Cardiac muscle cell (in vitro differentiated cells and primary cell): Measurements from ENCODE around the gene MARCHF4. TPM values are rescaled to one million over a fixed set of nuclear protein-coding genes. Genes with fewer than 3 reads are reported as not detected.

ENCODE experiments used
- DNase-seq, 2 donors: peaks; one replicate each; pipeline versions ENCODE4 v3.0.0 to v3.0.0-alpha.2; 2010 to 2017; ENCODE audit warnings: low read depth in 1 of 2, low spot score in 1 of 2
- H3K27ac ChIP-seq: fragments of 200-600 bp; sonication (generic); 2 replicates; pipeline ENCODE4 v1.5.1; 2016
- H3K27me3 ChIP-seq: fragments of 200-600 bp; sonication (generic); 2 replicates; pipeline ENCODE4 v1.6.0; 2016; ENCODE audit warnings: control low read depth
- H3K36me3 ChIP-seq: fragments of 200-600 bp; sonication (generic); 2 replicates; pipeline ENCODE4 v1.5.1; 2016; ENCODE audit warnings: control low read depth
- H3K4me1 ChIP-seq: fragments of 200-600 bp; sonication (generic); 2 replicates; pipeline ENCODE4 v1.8.1; 2017; ENCODE audit warnings: low read depth, mild to moderate bottlenecking, mixed run types
- H3K4me3 ChIP-seq: fragments of 200-600 bp; sonication (generic); 2 replicates; pipeline ENCODE4 v1.5.1; 2016; ENCODE audit warnings: mild to moderate bottlenecking
- H3K9me3 ChIP-seq: fragments of 200-600 bp; sonication (generic); 2 replicates; pipeline ENCODE4 v1.5.1; 2017; ENCODE audit warnings: low read depth, mild to moderate bottlenecking, control low read depth
- polyA plus RNA-seq: library from polyadenylated mRNA; unstranded; fragments of >200 nt; fragmentation: Nextera tagmentation; extraction: Ambion mirVana; gene quantifications from 2 replicates; pipeline ENCODE4 v1.2.1, GENCODE V29; 2016
- total RNA-seq: library from RNA; depleted of rRNA; stranded (reverse); fragments of >200 nt; gene quantifications from 2 replicates; pipeline ENCODE4 v1.2.3, GENCODE V29; 2016
- TF ChIP-seq, protein P1 (sequence below): IDR thresholded peaks from 2 replicates; pipeline ENCODE4 v1.5.1; 2012; ENCODE audit warnings: low read depth, mild to moderate bottlenecking, low read length

Gene MARCHF4
- total and polyA plus RNA-seq, 2 experiments from 2014 or later, result not detected

DNA sequence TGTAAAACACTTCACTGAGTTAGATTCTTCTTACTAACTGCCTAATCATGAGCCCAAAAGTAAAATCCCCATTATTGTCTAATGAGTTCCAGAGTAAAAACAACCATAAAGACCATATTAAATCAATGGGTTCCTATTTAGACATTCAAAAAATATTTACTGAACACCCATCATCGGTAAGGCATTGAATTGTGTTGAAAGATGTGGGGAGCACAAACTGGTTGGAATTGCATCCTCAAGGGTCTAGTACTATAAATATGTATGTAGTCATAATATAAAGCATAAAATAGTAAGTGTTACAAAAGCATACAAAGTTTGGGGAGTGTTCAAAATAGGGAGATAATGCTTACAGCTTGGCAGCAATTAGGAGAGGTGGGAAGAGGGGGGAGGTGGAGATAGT, 3.0 kb upstream of the MARCHF4 start:
- H3K9me3 ChIP-seq, result no peaks in the 10 kb centered on the region
- H3K36me3 ChIP-seq, result no peaks in the 10 kb centered on the region
- H3K4me3 ChIP-seq, result no peak overlapping the region
- DNase-seq, result peak in 1 of 2 donors; percentile 25
- TF ChIP-seq, protein P1, sequence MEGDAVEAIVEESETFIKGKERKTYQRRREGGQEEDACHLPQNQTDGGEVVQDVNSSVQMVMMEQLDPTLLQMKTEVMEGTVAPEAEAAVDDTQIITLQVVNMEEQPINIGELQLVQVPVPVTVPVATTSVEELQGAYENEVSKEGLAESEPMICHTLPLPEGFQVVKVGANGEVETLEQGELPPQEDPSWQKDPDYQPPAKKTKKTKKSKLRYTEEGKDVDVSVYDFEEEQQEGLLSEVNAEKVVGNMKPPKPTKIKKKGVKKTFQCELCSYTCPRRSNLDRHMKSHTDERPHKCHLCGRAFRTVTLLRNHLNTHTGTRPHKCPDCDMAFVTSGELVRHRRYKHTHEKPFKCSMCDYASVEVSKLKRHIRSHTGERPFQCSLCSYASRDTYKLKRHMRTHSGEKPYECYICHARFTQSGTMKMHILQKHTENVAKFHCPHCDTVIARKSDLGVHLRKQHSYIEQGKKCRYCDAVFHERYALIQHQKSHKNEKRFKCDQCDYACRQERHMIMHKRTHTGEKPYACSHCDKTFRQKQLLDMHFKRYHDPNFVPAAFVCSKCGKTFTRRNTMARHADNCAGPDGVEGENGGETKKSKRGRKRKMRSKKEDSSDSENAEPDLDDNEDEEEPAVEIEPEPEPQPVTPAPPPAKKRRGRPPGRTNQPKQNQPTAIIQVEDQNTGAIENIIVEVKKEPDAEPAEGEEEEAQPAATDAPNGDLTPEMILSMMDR, result no peak
- peaks cover 48% of the 10 kb centered on the region for H3K27me3 ChIP-seq
- no peak overlapping the region for H3K27ac ChIP-seq
- peaks cover 4% of the 10 kb centered on the region for H3K4me1 ChIP-seq

DNA sequence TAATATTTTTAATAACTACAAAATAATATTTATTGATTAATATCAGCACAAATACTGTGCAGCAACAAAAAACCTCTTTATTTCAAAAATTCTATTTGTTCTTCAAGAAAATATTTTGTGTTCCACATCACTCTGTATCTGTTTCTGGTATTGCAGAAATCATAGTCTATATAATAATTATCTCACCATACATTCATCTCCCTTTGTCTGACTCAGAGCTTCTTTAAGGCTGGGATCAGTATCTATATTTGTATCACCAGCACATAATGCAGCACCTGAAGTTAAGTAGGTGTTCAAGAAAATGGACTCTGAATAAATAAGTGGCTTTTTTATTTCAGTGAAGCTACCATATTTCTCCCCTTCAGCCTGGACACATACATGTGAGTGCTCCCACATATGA, 1.6 kb upstream of the MARCHF4 start:
- DNase-seq, result no peak
- peaks cover 61% of the 10 kb centered on the region for H3K27me3 ChIP-seq
- H3K9me3 ChIP-seq, result no peaks in the 10 kb centered on the region
- H3K27ac ChIP-seq, result no peak overlapping the region
- TF ChIP-seq, protein P1, result no peak
- no peak overlapping the region for H3K4me3 ChIP-seq
- no peaks in the 10 kb centered on the region for H3K36me3 ChIP-seq
- peaks cover 4% of the 10 kb centered on the region for H3K4me1 ChIP-seq

DNA sequence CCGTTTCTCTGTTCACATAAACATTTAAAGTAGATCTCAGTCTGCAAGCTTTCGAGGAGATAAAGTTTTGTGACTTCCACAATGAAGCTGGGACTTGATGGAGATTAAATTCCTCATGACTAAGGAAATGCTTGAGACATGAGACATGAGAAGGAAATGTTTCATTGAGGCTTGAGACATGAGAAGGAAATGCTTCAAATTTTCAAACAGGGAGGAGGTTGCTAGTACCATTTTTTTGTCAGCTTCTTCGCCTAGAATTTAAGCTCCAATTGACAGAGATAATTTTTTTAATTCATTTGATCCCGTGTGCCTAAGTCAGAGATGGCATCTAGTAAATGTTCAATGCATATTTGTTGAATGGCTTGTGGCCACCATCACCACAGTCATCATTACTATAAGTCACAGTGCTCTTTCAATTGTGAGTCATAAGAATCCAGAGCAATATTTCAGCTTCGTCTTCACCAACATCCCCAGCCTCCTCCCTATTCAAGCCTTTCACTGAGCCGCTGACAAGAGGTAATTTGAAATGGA, 543 bp upstream of the MARCHF4 start:
- H3K4me1 ChIP-seq, result peaks cover 4% of the 10 kb centered on the region
- no peak overlapping the region for H3K4me3 ChIP-seq
- TF ChIP-seq, protein P1, result no peak
- no peak overlapping the region for H3K27ac ChIP-seq
- H3K27me3 ChIP-seq, result peaks cover 68% of the 10 kb centered on the region
- peak in 1 of 2 donors; percentile 79 for DNase-seq
- H3K9me3 ChIP-seq, result no peaks in the 10 kb centered on the region
- H3K36me3 ChIP-seq, result no peaks in the 10 kb centered on the region

DNA sequence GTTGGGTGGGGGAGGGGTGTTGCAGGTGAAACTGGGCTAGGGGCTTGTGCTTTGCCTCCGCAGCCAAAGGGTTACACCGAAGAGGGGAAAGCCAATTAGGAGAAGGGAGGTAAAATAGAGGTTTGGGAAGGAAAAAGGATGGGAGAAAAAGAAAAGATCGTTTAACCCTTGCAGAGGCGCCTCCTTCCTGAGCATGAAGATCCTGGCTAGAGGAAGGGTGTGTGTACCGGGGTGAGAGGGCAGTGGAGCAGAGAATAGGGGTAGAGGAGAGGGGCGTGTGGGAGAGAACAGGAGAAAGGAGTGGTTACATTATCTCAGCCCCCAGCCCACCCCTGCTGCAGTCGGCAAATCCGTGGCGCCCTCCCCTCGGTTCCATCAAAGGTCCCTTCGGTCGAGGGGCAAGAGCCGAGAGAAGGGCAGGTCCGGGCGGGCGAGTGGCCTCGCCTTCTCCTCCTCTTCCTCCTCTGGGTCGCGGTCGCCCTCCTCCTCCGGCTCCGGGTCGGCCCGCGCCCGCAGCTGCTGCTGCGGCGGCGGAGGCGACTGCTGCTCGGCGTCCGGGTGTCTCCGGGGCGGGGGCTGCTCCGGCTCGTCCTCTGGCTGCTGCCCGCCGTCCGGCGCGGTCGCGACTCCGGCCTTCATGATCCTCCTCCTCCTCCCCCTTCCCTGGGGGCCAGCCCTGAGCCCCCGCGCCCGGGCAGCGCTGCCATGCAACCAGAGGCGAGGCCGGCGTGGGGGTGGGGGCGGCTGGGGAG, 1.1 kb downstream of the MARCHF4 start:
- H3K27ac ChIP-seq, result no peak overlapping the region
- peak in 1 of 2 donors; percentile 38 for DNase-seq

DNA sequence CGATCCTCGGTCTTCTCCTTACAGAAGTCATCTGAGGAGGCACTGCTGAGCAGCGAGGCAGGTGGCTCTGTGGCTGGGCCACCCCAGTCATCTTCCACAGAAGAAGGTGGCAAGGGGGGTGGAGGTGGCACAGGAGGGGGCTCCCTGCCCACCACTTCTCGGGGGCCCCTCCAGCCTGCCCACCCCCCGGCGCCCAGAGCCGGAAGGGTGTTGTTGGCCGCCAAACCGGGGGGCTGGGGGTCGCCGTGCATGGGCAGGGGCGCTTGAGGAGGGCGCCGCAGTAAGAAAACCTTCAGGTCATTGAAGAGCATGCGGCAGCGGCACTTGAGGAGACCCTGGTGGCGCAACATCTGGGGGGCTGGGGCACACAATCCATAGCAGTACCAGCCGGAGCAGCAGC, 2.5 kb downstream of the MARCHF4 start:
- Histone ChIP-seq H3K27me3 (peaks cover 62% of the 10 kb centered on the region), H3K9me3 (no peaks in the 10 kb centered on the region), H3K27ac (no peak overlapping the region), H3K4me3 (no peak overlapping the region), H3K4me1 (peaks cover 4% of the 10 kb centered on the region), H3K36me3 (no peaks in the 10 kb centered on the region)
- DNase-seq, result no peak
- TF ChIP-seq, protein P1, result no peak

More for the DNA sequence above, 1.1 kb downstream of the MARCHF4 start:
- peak overlapping the region; percentile 24 for H3K4me3 ChIP-seq
- no peaks in the 10 kb centered on the region for H3K36me3 ChIP-seq
- H3K9me3 ChIP-seq, result no peaks in the 10 kb centered on the region
- H3K27me3 ChIP-seq, result peaks cover 68% of the 10 kb centered on the region
- peaks cover 4% of the 10 kb centered on the region for H3K4me1 ChIP-seq
- TF ChIP-seq, protein P1, result no peak
